HG03442 (cell line): ENCODE measurements around the gene TMEM9B.
"Not testable (repeated sequence)": the region's sequence is repeated elsewhere in the genome, so short reads cannot be mapped to it uniquely, and the experiment has no call there.

ENCODE experiments used
- ATAC-seq: cut with Tn5 transposase; IDR thresholded peaks from one replicate; pipeline ENCODE4 v1.9.1; 2021; ENCODE audit warnings: mild to moderate bottlenecking, moderate library complexity; ENCODE audit not compliant: unreplicated experiment

The TMEM9B gene

DNA sequence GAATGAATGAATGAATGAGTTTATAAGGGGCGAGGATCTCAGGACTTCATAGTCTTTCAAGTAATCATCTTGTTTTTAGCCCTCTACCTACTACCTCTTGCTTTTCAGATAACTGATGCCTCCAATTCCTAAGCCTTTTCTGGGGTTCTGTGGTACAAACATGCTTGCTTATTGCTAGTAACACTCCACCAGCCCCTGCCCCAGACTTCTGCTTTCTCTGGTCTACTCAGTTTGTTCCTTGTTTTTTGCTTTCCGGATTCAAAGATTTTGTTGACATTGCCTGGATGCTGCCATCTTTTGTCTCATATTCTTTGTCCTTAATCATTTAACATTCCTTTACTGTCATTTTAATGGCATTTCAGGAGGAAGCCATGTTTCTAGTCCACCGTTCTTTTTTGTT lies 8.9 kb upstream of the TMEM9B start:
- no peak for ATAC-seq

- ATAC-seq, result no peak
These were observed 7.7 kb upstream of the TMEM9B start for GRCh38 chr11:8971924-8972316.

DNA sequence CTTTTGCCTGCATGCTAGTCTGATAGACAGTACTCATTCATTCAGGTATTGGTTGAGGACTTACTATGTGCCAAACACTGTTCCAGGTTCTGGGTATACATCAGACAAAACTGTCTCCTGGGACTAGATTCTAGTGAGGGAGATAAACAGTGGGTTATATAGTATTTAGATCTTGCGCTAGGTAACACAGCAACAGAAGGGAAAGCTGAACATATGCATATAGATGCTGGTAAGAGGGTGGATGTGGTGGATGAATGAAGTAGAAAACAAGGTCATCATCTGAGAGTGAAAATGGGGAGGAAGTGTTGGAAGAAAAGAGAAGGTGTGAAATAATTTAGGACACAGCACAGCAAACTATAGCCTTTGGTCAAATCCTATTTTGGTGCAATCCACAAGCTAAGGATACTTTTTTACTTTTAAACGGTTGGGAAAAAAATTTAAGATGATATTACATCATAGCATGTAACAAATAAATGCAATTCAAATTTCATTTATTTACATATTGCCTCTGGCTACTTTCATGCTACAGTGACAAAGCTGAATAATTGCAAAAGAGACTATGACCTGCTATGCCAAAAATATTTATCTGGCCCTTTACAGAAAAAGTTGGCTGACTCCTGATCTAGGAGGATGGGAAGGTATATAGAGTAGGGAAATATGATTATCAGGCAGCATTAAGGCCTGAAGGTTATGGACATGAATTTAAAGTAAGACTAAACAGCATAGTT lies 7.1 kb upstream of the TMEM9B start:
- no peak for ATAC-seq

DNA sequence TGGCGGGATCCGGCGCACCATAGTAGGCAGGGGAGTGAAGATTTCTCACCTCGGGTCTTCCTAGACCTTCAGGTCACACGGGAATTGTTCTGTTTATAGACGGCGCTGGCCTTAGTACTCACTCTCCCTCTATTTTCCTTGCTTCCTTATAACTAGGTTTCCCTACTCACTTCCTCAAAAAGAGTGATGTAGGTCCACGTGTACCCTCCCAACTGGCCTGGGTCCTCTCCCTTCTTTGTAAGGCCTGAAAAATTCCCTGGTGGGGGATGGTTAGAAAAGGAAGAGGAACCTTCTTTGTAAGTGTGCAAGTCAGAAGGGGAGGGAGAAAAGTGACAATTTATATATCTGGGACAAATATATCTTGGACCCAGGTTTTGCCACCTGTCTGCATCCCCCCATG lies 2.9 kb upstream of the TMEM9B start:
- ATAC-seq, result no peak

- peak; percentile 53 for ATAC-seq
These were observed 496 bp downstream of the TMEM9B start for GRCh38 chr11:8963569-8964323.

GRCh38 chr11:8962841-8963240 lies 1.4 kb downstream of the TMEM9B start:
- no peak for ATAC-seq

DNA sequence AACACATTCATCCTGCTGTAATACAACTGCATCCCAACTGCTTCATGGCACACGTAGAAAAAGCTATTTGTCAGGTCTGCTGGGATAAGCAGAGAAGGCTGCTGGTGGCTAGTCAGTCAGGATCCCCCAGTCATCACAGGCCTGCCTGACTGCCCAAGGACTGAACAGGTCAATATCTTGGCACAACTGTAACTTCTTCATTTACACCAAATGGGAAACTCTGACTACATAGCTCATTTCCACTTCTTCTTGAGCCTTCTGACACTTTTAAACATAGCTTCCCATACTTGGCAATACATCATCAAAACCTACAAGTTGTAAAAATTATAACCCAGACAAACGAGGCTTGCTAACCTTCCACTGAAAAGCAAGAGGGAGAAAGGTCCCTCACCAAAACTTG lies 2.8 kb downstream of the TMEM9B start:
- no peak for ATAC-seq

GRCh38 chr11:8959546-8960166 lies 4.6 kb downstream of the TMEM9B start:
- peak; percentile 38 for ATAC-seq

- no peak for ATAC-seq
These were observed 7.4 kb downstream of the TMEM9B start for GRCh38 chr11:8956860-8957259.

DNA sequence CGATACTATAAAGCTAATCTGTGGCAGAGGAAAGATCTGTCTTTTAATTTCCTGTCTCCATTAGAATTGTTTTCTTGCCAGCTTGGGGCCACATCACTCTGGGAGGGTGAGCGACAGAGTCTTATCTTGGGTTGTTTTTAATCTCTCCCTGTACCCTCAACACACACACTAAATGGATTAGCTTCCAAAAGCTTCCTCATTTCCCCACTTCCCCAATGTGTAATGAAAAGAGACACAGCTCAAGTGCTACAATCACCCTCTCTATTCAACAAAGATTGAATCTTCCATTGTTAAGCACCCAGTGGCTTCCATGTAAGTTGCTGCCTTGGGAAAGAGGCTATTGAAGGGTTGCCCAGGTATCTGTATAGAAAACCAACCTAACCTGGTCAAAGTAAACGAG lies 15.4 kb downstream of the TMEM9B start:
- no peak for ATAC-seq

GRCh38 chr11:8947230-8947943 lies 16.9 kb downstream of the TMEM9B start:
- ATAC-seq, result no peak

- ATAC-seq, result no peak
These were observed 21.6 kb downstream of the TMEM9B start, which contains the start of gene ASCL3 for GRCh38 chr11:8942518-8943066. TSS of gene ASCL3 (minus strand) at chr11:8943016. CDS start at chr11:8938161, 4,855 bp downstream.

- no peak for ATAC-seq
These were observed 22.7 kb downstream of the TMEM9B start for GRCh38 chr11:8941341-8942103.

- ATAC-seq, result no peak
These were observed 26.6 kb downstream of the TMEM9B start for GRCh38 chr11:8937659-8938058.

GRCh38 chr11:8937159-8937558 lies 27.1 kb downstream of the TMEM9B start:
- ATAC-seq, result no peak

DNA sequence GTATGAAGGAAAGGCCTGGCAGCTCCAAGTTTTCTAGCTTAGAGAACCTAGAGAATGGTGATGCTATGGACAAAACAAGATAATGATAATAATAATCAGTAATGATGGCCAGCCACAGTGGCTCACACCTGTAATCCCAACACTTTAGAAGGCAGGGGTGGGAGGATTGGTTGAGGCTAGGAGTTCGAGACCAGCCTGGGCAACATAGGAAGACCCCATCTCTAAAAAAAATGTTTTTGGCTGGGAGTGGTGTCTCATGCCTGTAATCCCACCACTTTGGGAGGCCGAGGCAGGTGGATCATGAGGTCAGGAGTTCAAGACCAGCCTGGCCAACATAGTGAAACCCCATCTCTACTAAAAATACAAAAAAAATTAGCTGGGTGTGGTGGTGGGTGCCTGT lies 28.5 kb downstream of the TMEM9B start:
- not testable (repeated sequence) for ATAC-seq

DNA sequence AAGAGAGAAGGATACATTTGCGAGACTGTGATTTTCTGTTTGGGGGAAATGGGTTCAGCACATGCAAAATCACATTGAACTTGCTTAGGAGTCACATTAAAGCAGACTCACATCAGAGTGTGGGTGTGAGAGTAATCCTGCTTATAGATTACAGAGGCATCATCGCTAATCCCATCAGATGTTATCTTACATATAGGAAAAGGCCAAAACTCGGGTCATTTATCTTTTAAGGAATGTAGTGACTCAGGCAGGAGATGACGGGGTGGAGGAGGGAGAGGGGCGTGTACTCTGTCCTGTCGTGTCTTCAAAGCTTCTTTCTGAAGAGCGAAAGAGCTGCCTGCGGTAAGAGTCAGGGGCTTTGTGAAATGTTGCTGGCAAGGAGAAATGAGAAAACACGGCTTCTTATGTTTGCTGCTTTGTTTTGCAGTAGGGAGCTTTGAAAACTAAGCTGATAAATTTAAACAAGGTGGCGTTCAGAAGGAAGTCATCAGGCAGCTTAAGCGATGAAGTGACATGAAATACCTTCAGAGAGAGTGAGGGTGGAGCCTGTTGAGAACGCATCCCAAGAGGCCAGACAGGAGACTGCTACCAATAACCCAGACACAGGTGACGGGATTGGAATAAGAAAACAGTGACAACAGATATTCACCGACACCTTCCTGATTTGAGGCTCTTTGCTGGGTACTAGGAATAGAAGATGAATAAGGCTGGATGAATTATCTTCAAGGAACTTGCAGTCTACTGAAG lies 29.3 kb downstream of the TMEM9B start:
- ATAC-seq, result no peak

GRCh38 chr11:8933931-8934330 lies 30.3 kb downstream of the TMEM9B start:
- no peak for ATAC-seq

DNA sequence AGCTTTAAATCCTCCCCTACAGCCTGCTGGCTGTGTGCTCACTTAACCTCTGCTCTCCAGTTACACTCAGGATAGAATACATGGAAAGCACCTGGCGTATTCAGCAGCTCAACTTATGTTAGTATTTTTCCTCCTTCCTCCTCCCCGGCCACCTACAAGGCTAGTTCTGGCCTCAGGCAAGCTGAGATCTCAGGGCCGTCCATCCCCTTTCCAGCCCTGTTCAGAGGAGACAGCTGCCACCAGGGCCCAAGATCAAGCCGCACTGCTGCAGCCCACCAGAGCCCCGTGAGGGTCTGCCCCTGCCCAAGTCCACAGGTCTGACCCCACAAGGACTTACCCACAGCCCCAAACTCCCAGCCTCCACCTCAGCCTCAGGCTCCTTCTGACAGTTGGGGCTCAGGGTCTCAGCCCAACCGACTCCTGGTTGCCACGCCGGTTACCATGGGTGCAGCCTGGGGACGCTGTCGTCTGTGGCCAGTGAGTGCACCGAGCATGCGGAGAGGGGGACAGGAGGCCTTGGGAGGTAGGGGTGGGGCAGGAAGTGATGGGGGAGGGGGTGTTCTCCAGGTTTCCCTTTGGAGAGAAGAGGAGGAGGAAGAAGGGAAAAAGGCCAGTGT lies 31.6 kb downstream of the TMEM9B start, which contains the start of gene C11orf16:
C11orf16 (minus strand) TSS at position 384 of the 617 bp plus-strand sequence. CDS start 639 bp downstream, outside the sequence.
- ATAC-seq, result no peak
